CD8-positive, alpha-beta memory T cell (primary cell): ENCODE results near the gene WBP2. TPM values are rescaled to one million over a fixed set of nuclear protein-coding genes. Genes with fewer than 3 reads are reported as not detected.

Experiments
- CTCF ChIA-PET: fragments of 350-600 bp; sonication (Branson Sonifier 250); formaldehyde crosslinking; loops from one replicate; lab custom pipeline; 2021; ENCODE audit warnings: antibody characterized with exemption; lab: Charles Lee
- POLR2A ChIA-PET: fragments of 350-600 bp; sonication (Branson Sonifier 250); formaldehyde crosslinking; loops from one replicate; lab custom pipeline; 2021; ENCODE audit warnings: antibody characterized with exemption; lab: Charles Lee
- DNase-seq, 5 donors: peaks; one replicate each; pipeline versions ENCODE4 v3.0.0 to v3.0.0-alpha.2; 2020 to 2022; ENCODE audit warnings: mixed read lengths in 1 of 5
- H3K27ac ChIP-seq: one replicate; pipeline ENCODE4 v1.7.0; 2013; ENCODE audit warnings: low read depth, mild to moderate bottlenecking, low read length, moderate library complexity
- H3K27me3 ChIP-seq: 2 replicates; pipeline ENCODE4 v1.7.0; 2013; ENCODE audit warnings: low read length, mild to moderate bottlenecking; ENCODE audit not compliant: insufficient read depth, poor library complexity, severe bottlenecking
- H3K36me3 ChIP-seq: 2 replicates; pipeline ENCODE4 v1.7.0; 2013; ENCODE audit warnings: mild to moderate bottlenecking, low read length, moderate library complexity; ENCODE audit not compliant: insufficient read depth
- H3K4me1 ChIP-seq: 2 replicates; pipeline ENCODE4 v1.7.0; 2013; ENCODE audit warnings: mild to moderate bottlenecking, low read length, moderate library complexity; ENCODE audit not compliant: insufficient read depth
- H3K4me3 ChIP-seq: 2 replicates; pipeline ENCODE4 v1.7.0; 2013; ENCODE audit warnings: mild to moderate bottlenecking, low read length
- H3K9me3 ChIP-seq: 2 replicates; pipeline ENCODE4 v1.7.0; 2013; ENCODE audit warnings: mild to moderate bottlenecking, low read length
- H3K27ac Mint-ChIP-seq, 8 donors: one replicate each; pipeline ENCODE4 v1.8.0; 2020 to 2021; ENCODE audit warnings: mixed read lengths in 8 of 8, mild to moderate bottlenecking in 6 of 8, inconsistent platforms in 3 of 8, moderate library complexity in 3 of 8
- H3K27me3 Mint-ChIP-seq, 2 donors: one replicate each; pipeline ENCODE4 v1.8.0; 2020 to 2021; ENCODE audit warnings: mixed read lengths in 2 of 2, mild to moderate bottlenecking in 1 of 2, moderate library complexity in 1 of 2
- H3K36me3 Mint-ChIP-seq, 3 donors: one replicate each; pipeline ENCODE4 v1.8.0; 2020 to 2021; ENCODE audit warnings: mixed read lengths in 3 of 3, inconsistent platforms in 1 of 3, mild to moderate bottlenecking in 1 of 3
- H3K4me1 Mint-ChIP-seq, 3 donors: one replicate each; pipeline ENCODE4 v1.8.0; 2020 to 2021; ENCODE audit warnings: mixed read lengths in 3 of 3, inconsistent platforms in 1 of 3, mild to moderate bottlenecking in 1 of 3
- H3K4me3 Mint-ChIP-seq, 7 donors: one replicate each; pipeline ENCODE4 v1.8.0; 2020 to 2021; ENCODE audit warnings: mixed read lengths in 7 of 7, mild to moderate bottlenecking in 6 of 7, moderate library complexity in 4 of 7, inconsistent platforms in 2 of 7
- H3K9me3 Mint-ChIP-seq, 5 donors: one replicate each; pipeline ENCODE4 v1.8.0; 2020 to 2022; ENCODE audit warnings: mixed read lengths in 5 of 5, mild to moderate bottlenecking in 3 of 5, moderate library complexity in 2 of 5, inconsistent platforms in 1 of 5
- polyA plus RNA-seq: library from polyadenylated mRNA; unstranded; fragments of 300-500 nt; fragmentation: Illumina TruSeq; gene quantifications from one replicate; pipeline ENCODE4 v1.2.3, GENCODE V29; 2021
- total RNA-seq, 2 experiments: library from RNA; stranded (reverse); gene quantifications; one replicate each; pipeline ENCODE4 v1.2.3, GENCODE V29; 2021

Gene WBP2
- total and polyA plus RNA-seq, 3 experiments from 2014 or later, result 47.5 to 129 (median 53.2) TPM

GRCh38 chr17:75808905-75809621 is 46.1 kb downstream of the WBP2 start:
- ChIA-PET POLR2A (interaction anchor here (0.6 kb wide), 1 partner anchor 24 kb away, joined by 6 read pairs; the partner anchor contains the start of gene UNK), CTCF (no interaction called here)
- H3K4me3 Mint-ChIP-seq, result no peak overlapping the region
- peak overlapping the region in 2 of 8 donors; percentile 36 to 75 for H3K27ac Mint-ChIP-seq
- DNase-seq, result peak in 1 of 5 donors; percentile 22
- H3K4me3 ChIP-seq, result no peak overlapping the region
- no peaks in the 10 kb centered on the region for H3K9me3 ChIP-seq
- no peak overlapping the region for H3K27ac ChIP-seq
- peaks cover 0 to 5% (median 2%) of the 10 kb centered on the region in 3 donors for H3K4me1 Mint-ChIP-seq
- no peaks in the 10 kb centered on the region for H3K27me3 ChIP-seq
- H3K9me3 Mint-ChIP-seq, result no peaks in the 10 kb centered on the region
- no peaks in the 10 kb centered on the region for H3K4me1 ChIP-seq
- H3K36me3 Mint-ChIP-seq, result peaks cover 0 to 49% (median 0%) of the 10 kb centered on the region in 3 donors
- H3K27me3 Mint-ChIP-seq, result no peaks in the 10 kb centered on the region
- peaks cover 10% of the 10 kb centered on the region for H3K36me3 ChIP-seq

- Histone ChIP-seq H3K27me3 (no peaks in the 10 kb centered on the region), H3K4me1 (no peaks in the 10 kb centered on the region), H3K4me3 (no peak overlapping the region), H3K36me3 (peaks cover 10% of the 10 kb centered on the region), H3K27ac (no peak overlapping the region), H3K9me3 (no peaks in the 10 kb centered on the region)
- ChIA-PET CTCF (no interaction called here), POLR2A (no interaction called here)
- peak overlapping the region in 4 of 8 donors; percentile 1 to 88 (median 80) for H3K27ac Mint-ChIP-seq
- no peak overlapping the region for H3K4me3 Mint-ChIP-seq
- H3K27me3 Mint-ChIP-seq, result no peaks in the 10 kb centered on the region
- peaks cover 0 to 45% (median 0%) of the 10 kb centered on the region in 3 donors for H3K36me3 Mint-ChIP-seq
- DNase-seq, result peak in 1 of 5 donors; percentile 1
- H3K9me3 Mint-ChIP-seq, result no peaks in the 10 kb centered on the region
- H3K4me1 Mint-ChIP-seq, result peaks cover 3 to 10% (median 5%) of the 10 kb centered on the region in 3 donors
Measured at GRCh38 chr17:75808549-75808904, 46.6 kb downstream of the WBP2 start.

GRCh38 chr17:75807861-75808260 is 47.3 kb downstream of the WBP2 start:
- POLR2A ChIA-PET, result no interaction called here
- H3K4me3 Mint-ChIP-seq, result no peak overlapping the region
- DNase-seq, result peak in 1 of 5 donors; percentile 27
- CTCF ChIA-PET, result interaction anchor here (0.8 kb wide), 1 partner anchor 15 kb away, joined by 3 read pairs; no protein-coding TSS in a partner anchor
- H3K36me3 ChIP-seq, result peaks cover 8% of the 10 kb centered on the region
- no peaks in the 10 kb centered on the region for H3K4me1 ChIP-seq
- peaks cover 4 to 12% (median 9%) of the 10 kb centered on the region in 3 donors for H3K4me1 Mint-ChIP-seq
- H3K27ac ChIP-seq, result no peak overlapping the region
- peaks cover 0 to 44% (median 0%) of the 10 kb centered on the region in 3 donors for H3K36me3 Mint-ChIP-seq
- H3K4me3 ChIP-seq, result no peak overlapping the region
- no peaks in the 10 kb centered on the region for H3K27me3 ChIP-seq
- no peaks in the 10 kb centered on the region for H3K9me3 Mint-ChIP-seq
- H3K27ac Mint-ChIP-seq, result peak overlapping the region in 1 of 8 donors; percentile 73
- H3K27me3 Mint-ChIP-seq, result no peaks in the 10 kb centered on the region
- no peaks in the 10 kb centered on the region for H3K9me3 ChIP-seq

GRCh38 chr17:75806822-75807500 is 48.2 kb downstream of the WBP2 start:
- H3K27ac ChIP-seq, result no peak overlapping the region
- no peaks in the 10 kb centered on the region for H3K4me1 ChIP-seq
- ChIA-PET POLR2A (no interaction called here), CTCF (interaction anchor here (0.8 kb wide), 1 partner anchor 16 kb away, joined by 3 read pairs; no protein-coding TSS in a partner anchor)
- Mint-ChIP-seq H3K9me3 (no peaks in the 10 kb centered on the region), H3K27me3 (no peaks in the 10 kb centered on the region), H3K4me1 (peaks cover 4 to 12% (median 9%) of the 10 kb centered on the region in 3 donors), H3K36me3 (peaks cover 0 to 37% (median 0%) of the 10 kb centered on the region in 3 donors), H3K27ac (peak overlapping the region in 2 of 8 donors; percentile 87 to 90), H3K4me3 (no peak overlapping the region)
- H3K36me3 ChIP-seq, result peaks cover 4% of the 10 kb centered on the region
- no peak overlapping the region for H3K4me3 ChIP-seq
- H3K9me3 ChIP-seq, result no peaks in the 10 kb centered on the region
- no peaks in the 10 kb centered on the region for H3K27me3 ChIP-seq
- DNase-seq, result peak in 1 of 5 donors; percentile 35

- H3K4me3 Mint-ChIP-seq, result no peak overlapping the region
- H3K4me1 Mint-ChIP-seq, result peaks cover 6 to 20% (median 9%) of the 10 kb centered on the region in 3 donors
- Histone ChIP-seq H3K9me3 (no peaks in the 10 kb centered on the region), H3K27ac (no peak overlapping the region), H3K36me3 (peaks cover 3% of the 10 kb centered on the region), H3K4me1 (no peaks in the 10 kb centered on the region), H3K4me3 (no peak overlapping the region), H3K27me3 (no peaks in the 10 kb centered on the region)
- peak overlapping the region in 1 of 8 donors; percentile 27 for H3K27ac Mint-ChIP-seq
- POLR2A ChIA-PET, result interaction anchor here (1.1 to 1.4 kb wide), 2 partner anchors 16 to 19 kb away, joined by 3 read pairs; no protein-coding TSS in a partner anchor
- H3K9me3 Mint-ChIP-seq, result no peaks in the 10 kb centered on the region
- H3K36me3 Mint-ChIP-seq, result peaks cover 0 to 28% (median 5%) of the 10 kb centered on the region in 3 donors
- CTCF ChIA-PET, result interaction anchor here (0.8 to 2.7 kb wide), 4 partner anchors 9 to 170 kb away, joined by 3 to 7 read pairs (median 3); partner anchors contain the start of gene SMIM5
- no peak for DNase-seq
- no peaks in the 10 kb centered on the region for H3K27me3 Mint-ChIP-seq
Measured at GRCh38 chr17:75803883-75804282, 51.3 kb downstream of the WBP2 start.

GRCh38 chr17:75799402-75799801 is 55.7 kb downstream of the WBP2 start:
- H3K4me1 ChIP-seq, result no peaks in the 10 kb centered on the region
- ChIA-PET POLR2A (no interaction called here), CTCF (interaction anchor here (1.2 kb wide), 1 partner anchor 97 kb away, joined by 3 read pairs; the partner anchor contains the start of gene TRIM65)
- peaks cover 17% of the 10 kb centered on the region for H3K36me3 ChIP-seq
- DNase-seq, result no peak
- H3K4me1 Mint-ChIP-seq, result peaks cover 9 to 27% (median 22%) of the 10 kb centered on the region in 3 donors
- no peak overlapping the region for H3K27ac ChIP-seq
- H3K27ac Mint-ChIP-seq, result peak overlapping the region in 2 of 8 donors; percentile 57 to 77
- no peaks in the 10 kb centered on the region for H3K9me3 ChIP-seq
- H3K4me3 Mint-ChIP-seq, result no peak overlapping the region
- no peaks in the 10 kb centered on the region for H3K27me3 ChIP-seq
- H3K4me3 ChIP-seq, result no peak overlapping the region
- H3K9me3 Mint-ChIP-seq, result no peaks in the 10 kb centered on the region
- no peaks in the 10 kb centered on the region for H3K27me3 Mint-ChIP-seq
- peaks cover 0 to 50% (median 8%) of the 10 kb centered on the region in 3 donors for H3K36me3 Mint-ChIP-seq

- no peak overlapping the region for H3K4me3 ChIP-seq
- POLR2A ChIA-PET, result interaction anchor here (0.8 to 1.5 kb wide), 2 partner anchors 11 to 16 kb away, joined by 4 read pairs; partner anchors contain the start of gene UNK
- Mint-ChIP-seq H3K4me3 (no peak overlapping the region), H3K4me1 (peaks cover 25 to 40% (median 37%) of the 10 kb centered on the region in 3 donors), H3K9me3 (no peaks in the 10 kb centered on the region), H3K27me3 (no peaks in the 10 kb centered on the region), H3K36me3 (peaks cover 0 to 67% (median 10%) of the 10 kb centered on the region in 3 donors), H3K27ac (peak overlapping the region in 3 of 8 donors; percentile 32 to 47 (median 44))
- CTCF ChIA-PET, result interaction anchor here (1.0 to 2.1 kb wide), 8 partner anchors 9 to 130 kb away, joined by 3 to 8 read pairs (median 4); partner anchors contain the start of genes GALK1 and TRIM65
- H3K27me3 ChIP-seq, result no peaks in the 10 kb centered on the region
- H3K27ac ChIP-seq, result no peak overlapping the region
- no peaks in the 10 kb centered on the region for H3K4me1 ChIP-seq
- H3K36me3 ChIP-seq, result peaks cover 17% of the 10 kb centered on the region
- no peak for DNase-seq
- no peaks in the 10 kb centered on the region for H3K9me3 ChIP-seq
Measured at GRCh38 chr17:75795820-75796607, 59.1 kb downstream of the WBP2 start.
